ENCODE measurements around the gene SLC28A3.
"Not testable (repeated sequence)": the region's sequence is repeated elsewhere in the genome, so short reads cannot be mapped to it uniquely, and the experiment has no call there.

SLC28A3 gene

GRCh38 chr9:84340535-84340934 lies at the start of gene SLC28A3:
Gene SLC28A3, minus strand, starts transcription at chr9:84340758. Its CDS starts 125 bp downstream, at chr9:84340633.
- DNase-seq = no peak

- DNase-seq = peak; percentile 43
Observed at GRCh38 chr9:84390254-84390653, 49.7 kb upstream of the SLC28A3 start.

GRCh38 chr9:84387821-84388220 lies 47.3 kb upstream of the SLC28A3 start:
- DNase-seq = no peak

GRCh38 chr9:84386753-84387152 lies 46.2 kb upstream of the SLC28A3 start:
- no peak for DNase-seq

- no peak for DNase-seq
Observed at GRCh38 chr9:84385386-84386040, 45.0 kb upstream of the SLC28A3 start.

GRCh38 chr9:84384617-84385016 lies 44.1 kb upstream of the SLC28A3 start:
- DNase-seq = no peak

GRCh38 chr9:84383178-84383577 lies 42.6 kb upstream of the SLC28A3 start:
- DNase-seq = no peak

GRCh38 chr9:84382720-84383119 lies 42.2 kb upstream of the SLC28A3 start:
- no peak for DNase-seq

- no peak for DNase-seq
Observed at GRCh38 chr9:84381508-84381907, 41.0 kb upstream of the SLC28A3 start.

GRCh38 chr9:84379740-84380139 lies 39.2 kb upstream of the SLC28A3 start:
- DNase-seq = no peak

- DNase-seq = no peak
Observed at GRCh38 chr9:84375954-84376353, 35.4 kb upstream of the SLC28A3 start.

GRCh38 chr9:84374516-84374915 lies 34.0 kb upstream of the SLC28A3 start:
- no peak for DNase-seq

GRCh38 chr9:84374013-84374412 lies 33.5 kb upstream of the SLC28A3 start:
- no peak for DNase-seq

- DNase-seq = no peak
Observed at GRCh38 chr9:84371737-84372136, 31.2 kb upstream of the SLC28A3 start.

GRCh38 chr9:84368601-84369000 lies 28.0 kb upstream of the SLC28A3 start:
- DNase-seq = no peak

GRCh38 chr9:84367726-84368125 lies 27.2 kb upstream of the SLC28A3 start:
- DNase-seq = not testable (repeated sequence)

- DNase-seq = no peak
Observed at GRCh38 chr9:84366683-84367082, 26.1 kb upstream of the SLC28A3 start.

- not testable (repeated sequence) for DNase-seq
Observed at GRCh38 chr9:84364894-84365490, 24.4 kb upstream of the SLC28A3 start.

GRCh38 chr9:84361645-84362044 lies 21.1 kb upstream of the SLC28A3 start:
- no peak for DNase-seq

- no peak for DNase-seq
Observed at GRCh38 chr9:84357275-84357674, 16.7 kb upstream of the SLC28A3 start.

- DNase-seq = no peak
Observed at GRCh38 chr9:84354035-84354434, 13.5 kb upstream of the SLC28A3 start.

GRCh38 chr9:84349671-84350070 lies 9.1 kb upstream of the SLC28A3 start:
- no peak for DNase-seq

- no peak for DNase-seq
Observed at GRCh38 chr9:84343111-84343521, 2.6 kb upstream of the SLC28A3 start.

- no peak for DNase-seq
Observed at GRCh38 chr9:84339962-84340361, 596 bp downstream of the SLC28A3 start.

- DNase-seq = no peak
Observed at GRCh38 chr9:84339503-84339902, 1.1 kb downstream of the SLC28A3 start.
